Activated T-helper 9 cell treated with anti-CD3 and anti-CD28 coated beads, Interleukin-2, amount 50 U/mL, for 16 hours (primary cell): ENCODE data around the gene SLC6A11.

Experiments
- DNase-seq: peaks from one replicate; pipeline ENCODE4 v3.0.0-alpha.2; 2020; ENCODE audit warnings: low read depth

Gene SLC6A11

DNA sequence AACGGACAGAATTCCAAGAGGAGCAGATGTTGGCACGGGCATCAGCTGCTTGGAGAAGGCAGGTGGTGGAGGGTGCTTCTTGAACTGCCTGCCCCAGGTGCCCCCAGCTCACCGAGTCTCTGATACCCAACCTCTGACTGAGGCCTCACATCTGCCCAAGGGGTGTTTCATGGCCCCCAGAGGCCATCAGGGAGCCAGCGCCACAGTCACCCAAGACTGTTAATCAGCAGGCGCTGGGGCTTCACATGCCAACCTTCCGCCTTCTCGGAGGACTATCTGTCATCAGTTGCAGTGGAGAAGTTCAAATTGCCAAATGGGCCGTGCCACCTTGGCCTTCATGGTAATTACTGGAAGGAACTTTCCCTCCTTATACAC, 114.6 kb downstream of the SLC6A11 start:
- no peak for DNase-seq

GRCh38 chr3:10932596-10932995, 116.6 kb downstream of the SLC6A11 start:
- no peak for DNase-seq

GRCh38 chr3:10933021-10933420, 117.0 kb downstream of the SLC6A11 start:
- no peak for DNase-seq

DNA sequence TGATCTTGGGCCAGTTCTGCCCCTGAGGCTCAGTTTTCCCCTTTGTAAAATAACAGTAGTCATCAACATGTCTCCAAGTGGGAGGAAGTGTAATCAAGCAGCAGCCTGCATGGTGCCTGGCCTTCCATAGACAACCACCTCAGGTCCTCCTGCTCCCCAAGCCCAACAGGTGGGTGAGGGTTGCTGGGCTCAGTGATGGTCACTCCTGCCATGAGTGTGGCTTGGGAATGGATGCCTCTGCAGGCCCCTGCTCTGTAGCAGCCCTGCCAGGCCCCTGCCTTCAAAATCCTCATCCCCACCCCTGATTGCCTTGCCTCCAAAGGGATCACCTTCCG, 117.4 kb downstream of the SLC6A11 start:
- DNase-seq, result no peak

- DNase-seq, result no peak
Measured at GRCh38 chr3:10933805-10934481, 117.9 kb downstream of the SLC6A11 start.

DNA sequence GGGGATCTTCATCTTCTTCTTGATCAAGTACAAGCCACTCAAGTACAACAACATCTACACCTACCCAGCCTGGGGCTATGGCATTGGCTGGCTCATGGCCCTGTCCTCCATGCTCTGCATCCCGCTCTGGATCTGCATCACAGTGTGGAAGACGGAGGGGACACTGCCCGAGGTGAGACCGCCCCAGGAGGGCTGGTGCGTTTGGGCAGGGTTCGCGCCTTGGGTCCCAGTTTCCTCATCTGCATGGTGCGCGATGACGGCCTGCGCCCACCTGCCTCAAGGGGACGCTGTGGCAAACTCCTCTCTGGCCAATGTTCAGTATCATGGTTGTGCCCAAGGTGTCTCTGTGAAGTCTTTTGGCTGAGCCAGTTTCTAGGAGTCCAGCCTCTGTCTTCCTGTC, 119.0 kb downstream of the SLC6A11 start:
- DNase-seq, result no peak

GRCh38 chr3:10935846-10936631, 120.0 kb downstream of the SLC6A11 start:
- DNase-seq, result no peak

- no peak for DNase-seq
Measured at GRCh38 chr3:10936686-10937085, 120.7 kb downstream of the SLC6A11 start.

DNA sequence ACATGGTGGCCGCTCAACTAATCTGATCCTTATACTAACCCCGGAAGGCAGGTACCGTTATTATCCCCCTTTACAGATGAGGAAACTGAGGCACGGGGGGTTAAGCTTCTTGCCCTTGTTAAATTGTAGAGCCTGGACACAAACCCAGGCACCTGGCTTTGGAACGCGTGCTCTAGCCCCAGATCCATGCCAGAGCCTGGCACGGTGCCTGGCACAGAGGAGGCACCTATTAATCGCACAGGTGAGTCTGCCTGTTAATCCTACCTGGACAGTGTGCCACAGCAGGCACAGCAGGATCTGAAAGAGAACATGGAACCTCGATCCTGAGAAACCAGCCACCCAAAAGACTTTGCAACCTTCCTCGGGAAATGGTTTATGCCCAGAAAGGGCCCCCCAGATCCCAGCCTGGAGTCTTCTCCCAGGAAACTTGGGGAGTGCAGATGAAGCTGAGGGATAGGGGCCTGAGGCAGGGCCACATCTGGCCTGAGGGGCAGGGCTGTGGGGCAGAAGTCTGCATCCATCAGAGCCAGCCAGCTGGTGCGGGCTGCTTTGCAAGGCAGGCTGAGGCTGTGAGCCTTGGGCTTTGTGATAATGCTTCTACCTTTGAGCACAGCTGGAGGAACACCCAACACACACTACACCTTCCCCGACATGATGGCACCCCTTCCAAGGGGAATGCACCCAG, 121.3 kb downstream of the SLC6A11 start:
- DNase-seq, result no peak

DNA sequence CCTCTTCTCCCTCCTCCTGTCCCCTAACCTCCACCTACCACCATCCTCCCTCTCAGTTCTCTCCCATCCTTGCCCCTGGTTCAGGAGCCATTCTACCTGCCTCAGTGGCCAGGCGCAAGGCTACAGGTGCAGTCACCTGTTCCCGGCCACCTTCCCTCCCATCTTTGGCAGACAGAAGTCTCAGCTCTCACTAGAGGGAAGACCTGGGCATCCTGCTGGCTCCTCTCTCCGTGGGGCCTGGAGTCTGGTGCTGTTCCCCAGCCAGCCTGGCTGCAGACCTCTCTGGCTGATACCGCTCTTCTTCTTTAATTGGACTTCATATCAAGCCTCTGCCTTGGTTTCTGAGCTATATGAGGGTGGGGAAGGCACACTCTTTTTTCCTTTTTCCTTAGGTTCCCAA, 123.5 kb downstream of the SLC6A11 start:
- DNase-seq, result no peak

- DNase-seq, result no peak
Measured at GRCh38 chr3:10940106-10940505, 124.1 kb downstream of the SLC6A11 start.

- DNase-seq, result no peak
Measured at GRCh38 chr3:10941972-10942371, 125.9 kb downstream of the SLC6A11 start.

DNA sequence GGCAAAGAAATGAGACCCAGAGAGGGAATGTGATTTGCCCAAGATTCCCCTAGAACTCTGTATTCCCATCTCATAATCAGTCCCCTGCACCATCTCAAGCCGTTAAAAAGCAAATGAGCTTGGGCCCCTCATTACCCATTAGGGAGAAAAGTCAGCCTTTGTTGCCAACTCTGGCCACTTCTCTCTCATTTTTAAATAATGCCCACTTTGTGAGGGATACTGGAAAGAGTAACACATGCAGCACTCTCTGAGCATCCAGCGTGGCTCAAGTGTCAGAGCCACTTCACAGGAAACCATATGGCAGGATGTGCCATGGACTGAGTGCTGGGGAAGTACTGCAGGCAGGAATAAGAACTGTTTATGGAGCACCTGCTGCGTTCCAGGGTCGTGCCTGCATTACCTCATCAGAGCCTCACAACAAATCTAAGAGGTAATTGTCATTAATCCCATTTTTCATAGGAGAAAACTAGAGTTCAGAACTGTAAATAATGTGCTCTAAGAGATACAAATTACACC, 126.7 kb downstream of the SLC6A11 start:
- no peak for DNase-seq

DNA sequence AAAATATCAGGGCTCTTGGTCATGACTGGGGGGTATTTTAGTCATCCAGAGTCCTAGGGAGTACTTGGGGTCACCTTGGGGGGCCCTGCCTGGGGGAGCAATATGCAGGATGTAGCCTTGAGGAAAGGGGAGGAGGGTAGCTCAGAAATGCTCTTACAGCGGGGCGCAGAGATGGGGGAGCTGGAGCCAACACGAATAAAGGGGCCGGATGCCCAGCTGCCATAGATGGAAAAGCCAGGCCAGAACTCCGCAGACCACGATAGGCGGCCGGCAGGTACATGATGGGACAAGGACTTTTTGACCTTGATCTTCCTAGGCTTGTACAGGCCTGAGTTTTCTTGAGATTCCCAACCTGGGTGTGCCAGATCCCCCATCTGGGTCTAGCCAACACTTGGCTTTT, 128.8 kb downstream of the SLC6A11 start:
- DNase-seq, result no peak

- DNase-seq, result peak; percentile 19
Measured at GRCh38 chr3:10945683-10946287, 129.8 kb downstream of the SLC6A11 start.

- no peak for DNase-seq
Measured at GRCh38 chr3:10946526-10946925, 130.5 kb downstream of the SLC6A11 start.

DNA sequence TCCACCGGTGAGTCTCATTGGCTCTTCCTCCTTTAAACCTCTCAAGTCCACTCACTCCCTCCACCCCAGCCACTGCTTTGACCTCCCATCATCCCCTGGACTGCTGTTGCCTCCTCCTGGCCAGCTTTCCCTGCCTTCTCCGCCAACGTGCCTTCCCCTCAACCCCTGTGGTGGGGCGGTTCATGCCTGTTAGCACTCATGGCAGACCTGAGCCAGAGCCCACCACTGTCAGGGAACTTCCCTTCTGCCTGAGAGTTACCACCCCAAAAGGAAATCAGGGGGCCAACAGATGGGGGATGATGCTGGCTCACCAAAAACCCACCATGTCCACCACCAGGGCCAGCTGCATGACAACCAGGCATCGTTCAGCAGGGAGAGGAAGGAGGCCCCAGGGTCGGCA, 132.3 kb downstream of the SLC6A11 start:
- DNase-seq, result no peak

- no peak for DNase-seq
Measured at GRCh38 chr3:10949197-10949596, 133.2 kb downstream of the SLC6A11 start.

- no peak for DNase-seq
Measured at GRCh38 chr3:10950476-10951294, 134.7 kb downstream of the SLC6A11 start.

GRCh38 chr3:10951295-10951926, 135.4 kb downstream of the SLC6A11 start:
- no peak for DNase-seq

DNA sequence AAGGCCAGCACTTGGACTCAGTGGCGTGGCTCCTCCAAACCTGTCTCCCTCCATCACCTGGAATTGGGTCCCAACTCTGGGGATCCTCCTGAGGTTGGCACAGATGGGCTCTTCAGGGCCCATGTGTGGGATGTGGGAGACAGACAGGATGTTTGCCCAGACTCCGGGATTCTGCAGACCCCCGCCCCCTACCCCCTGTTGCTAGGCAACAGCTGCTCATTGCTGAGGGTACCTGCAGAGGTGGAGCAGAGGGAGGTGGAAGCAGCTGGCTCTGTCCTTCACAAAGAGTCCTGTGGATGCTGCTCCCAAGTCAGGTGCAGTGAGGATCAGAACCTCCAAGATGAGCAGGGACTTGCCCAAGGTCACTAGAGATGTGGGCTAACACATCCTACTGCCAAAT, 136.5 kb downstream of the SLC6A11 start:
- no peak for DNase-seq
